HG03175 (cell line): ENCODE data around the gene S100A10.

Source experiments
- ATAC-seq: cut with Tn5 transposase; IDR thresholded peaks from one replicate; pipeline ENCODE4 v1.9.1; 2021; ENCODE audit warnings: mild to moderate bottlenecking, moderate library complexity; ENCODE audit not compliant: unreplicated experiment

Gene S100A10

DNA sequence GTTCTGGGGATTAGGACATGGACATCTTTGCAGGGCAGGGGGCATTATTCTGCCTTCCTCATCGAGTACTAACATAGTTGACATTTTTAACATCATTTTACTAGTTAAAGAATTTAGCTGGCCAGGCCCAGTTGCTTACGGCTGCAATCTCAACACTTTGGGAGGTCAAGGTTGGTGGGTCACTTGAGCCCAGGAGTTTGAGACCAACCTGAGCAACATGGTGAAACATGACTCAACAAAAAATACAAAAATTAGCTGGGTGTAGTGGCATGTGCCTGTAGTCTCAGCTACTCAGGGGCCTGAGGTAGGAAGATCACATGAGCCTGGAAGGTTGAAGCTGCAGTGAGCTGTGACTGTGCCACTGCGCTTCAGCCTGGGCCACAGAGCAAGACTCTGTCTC lies 54.5 kb downstream of the S100A10 start:
- no peak for ATAC-seq

DNA sequence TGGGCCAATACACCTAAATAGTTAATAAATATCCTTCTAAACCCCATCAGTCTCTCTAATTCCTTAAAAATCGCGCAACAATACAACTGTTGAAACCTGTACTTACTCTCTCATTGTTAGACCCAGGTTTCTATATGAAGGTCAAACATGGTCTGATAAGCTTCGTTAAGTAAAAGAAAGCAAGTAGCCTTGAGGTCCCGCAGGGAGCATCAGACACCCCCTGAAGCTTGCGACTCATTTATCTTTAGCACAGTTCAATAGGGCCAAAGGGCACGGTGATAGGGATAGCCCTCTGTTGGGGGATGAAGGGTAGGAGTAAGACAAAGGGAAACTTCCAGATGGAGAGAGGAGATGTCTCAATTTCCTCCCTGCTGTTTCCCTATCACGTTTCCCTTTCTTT lies 57.0 kb downstream of the S100A10 start:
- ATAC-seq: no peak

DNA sequence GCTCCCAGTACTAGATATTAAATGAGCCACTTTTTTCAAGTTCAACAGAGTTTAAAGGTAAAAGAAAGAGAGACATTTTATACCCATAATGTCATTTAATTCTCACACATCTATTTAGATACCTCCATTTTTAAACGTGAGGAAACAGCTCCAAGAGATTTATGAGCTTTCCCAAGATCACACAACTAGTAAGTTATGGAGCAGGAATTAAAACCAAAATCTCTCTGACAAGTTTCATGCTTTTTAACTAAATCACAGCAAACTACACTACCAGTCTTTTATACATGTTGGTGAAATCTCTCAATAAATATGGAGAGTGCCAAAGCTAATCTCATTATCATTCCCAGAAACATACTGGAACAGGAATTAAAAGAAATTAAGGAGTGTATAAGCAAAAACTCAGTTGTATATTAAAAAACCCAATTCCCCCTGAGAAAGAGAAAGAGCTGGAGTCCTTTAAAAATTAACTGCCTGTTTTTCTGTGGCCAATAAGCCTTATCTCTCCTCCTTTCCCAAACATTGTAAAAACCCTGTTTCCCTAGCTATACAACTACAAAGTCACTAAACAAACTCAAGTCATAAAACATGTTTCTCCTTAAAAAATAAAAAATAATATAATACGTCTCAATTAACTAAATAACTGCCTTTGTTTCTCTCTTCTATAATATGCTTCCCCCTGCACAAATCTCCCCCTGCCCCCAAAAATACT lies 57.6 kb downstream of the S100A10 start:
- no peak for ATAC-seq

DNA sequence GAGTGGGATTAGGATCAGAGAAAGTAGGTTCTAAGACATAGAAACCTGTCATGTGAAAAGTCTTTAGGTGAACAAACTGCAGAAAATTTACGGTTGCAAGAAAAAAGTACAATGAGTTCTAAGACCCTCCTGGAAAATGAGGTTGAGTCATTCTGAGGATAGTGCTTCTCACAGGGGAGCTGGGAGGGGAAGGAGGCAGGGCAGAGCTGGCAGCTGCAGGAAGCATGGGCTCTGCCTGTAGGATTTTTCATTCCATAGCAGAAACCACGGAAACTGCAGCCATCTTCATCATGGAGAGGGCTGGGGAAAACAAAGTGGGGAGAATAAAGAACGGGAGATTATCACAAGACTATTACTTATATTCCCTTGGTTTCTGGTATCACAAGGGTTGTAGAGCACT lies 58.5 kb downstream of the S100A10 start:
- ATAC-seq: no peak

- ATAC-seq: no peak
Observed at GRCh38 chr1:151934048-151934493, 59.6 kb downstream of the S100A10 start.
